NCI-H2196 treated with DMSO at 0.1 percent for 48 hours (cell line): ENCODE measurements around the gene MYBPH.

Source experiments
- DNase-seq: peaks from one replicate; lab custom pipeline; 2025; ENCODE audit not compliant: unreplicated experiment; lab: John Stamatoyannopoulos, UW

MYBPH gene

GRCh38 chr1:203200916-203201315 lies 25.3 kb upstream of the MYBPH start:
- no peak for DNase-seq

GRCh38 chr1:203199816-203200571 lies 24.4 kb upstream of the MYBPH start:
- DNase-seq: no peak

GRCh38 chr1:203199481-203199815 lies 23.8 kb upstream of the MYBPH start:
- DNase-seq: no peak

GRCh38 chr1:203199002-203199401 lies 23.4 kb upstream of the MYBPH start:
- DNase-seq: no peak

- DNase-seq: no peak
Observed at GRCh38 chr1:203197625-203198024, 22.0 kb upstream of the MYBPH start.

DNA sequence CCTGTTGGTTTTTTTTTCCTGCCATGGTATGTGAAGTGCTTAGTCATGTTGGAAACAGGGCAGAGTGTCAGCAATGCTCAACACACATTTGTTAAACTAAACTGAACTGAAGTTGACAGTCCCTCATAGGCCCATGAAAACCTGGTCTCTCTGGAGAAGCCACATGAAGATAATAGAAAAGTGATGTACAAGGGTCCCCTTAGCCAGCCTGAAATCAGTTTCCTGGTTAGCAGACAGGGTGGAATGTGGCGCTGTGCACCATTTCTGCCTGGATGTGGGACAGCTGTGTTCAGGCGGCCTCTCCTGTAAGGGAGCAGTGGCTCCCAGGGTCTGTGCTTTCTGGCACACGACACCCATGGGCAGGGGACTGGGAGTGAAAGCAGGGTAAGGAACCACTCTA lies 20.7 kb upstream of the MYBPH start:
- no peak for DNase-seq

DNA sequence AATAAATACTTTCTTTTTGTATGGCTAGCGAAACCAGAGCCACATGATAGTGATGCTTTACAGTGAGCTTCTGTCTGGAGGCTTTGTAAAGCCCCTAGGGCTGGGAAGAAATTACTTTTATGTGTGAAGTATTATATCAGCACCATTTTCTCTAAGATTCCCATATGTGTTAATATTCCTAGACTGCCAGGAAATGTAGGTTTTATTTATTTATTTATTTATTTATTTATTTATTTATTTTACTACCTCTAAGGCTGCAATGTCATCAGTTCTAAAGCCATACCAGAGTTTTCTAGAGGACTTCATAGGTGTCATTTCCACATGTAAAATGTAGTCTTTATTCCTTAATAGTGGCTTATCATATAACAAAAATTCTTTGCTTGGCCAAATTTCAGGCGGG lies 15.3 kb upstream of the MYBPH start:
- DNase-seq: no peak

DNA sequence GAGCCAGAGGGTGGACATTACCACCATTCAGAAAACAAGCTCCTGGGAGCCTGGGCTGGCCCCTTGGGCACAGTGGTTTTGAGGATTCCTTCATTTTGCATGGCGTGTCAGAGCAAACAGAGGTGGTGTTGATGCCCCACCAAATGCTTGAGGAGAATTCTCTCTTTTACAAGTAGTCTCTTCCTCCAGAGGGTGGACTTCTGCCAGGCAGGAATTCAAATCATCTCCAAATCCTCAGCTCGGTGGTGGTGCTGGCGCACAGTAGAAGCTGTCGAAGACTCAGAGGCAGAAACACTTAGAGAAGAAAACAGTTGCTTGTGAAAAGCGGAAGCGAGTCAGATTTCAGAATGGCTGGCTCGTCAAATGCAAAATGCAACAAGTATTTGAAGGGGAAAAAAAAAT lies 14.3 kb upstream of the MYBPH start:
- no peak for DNase-seq

DNA sequence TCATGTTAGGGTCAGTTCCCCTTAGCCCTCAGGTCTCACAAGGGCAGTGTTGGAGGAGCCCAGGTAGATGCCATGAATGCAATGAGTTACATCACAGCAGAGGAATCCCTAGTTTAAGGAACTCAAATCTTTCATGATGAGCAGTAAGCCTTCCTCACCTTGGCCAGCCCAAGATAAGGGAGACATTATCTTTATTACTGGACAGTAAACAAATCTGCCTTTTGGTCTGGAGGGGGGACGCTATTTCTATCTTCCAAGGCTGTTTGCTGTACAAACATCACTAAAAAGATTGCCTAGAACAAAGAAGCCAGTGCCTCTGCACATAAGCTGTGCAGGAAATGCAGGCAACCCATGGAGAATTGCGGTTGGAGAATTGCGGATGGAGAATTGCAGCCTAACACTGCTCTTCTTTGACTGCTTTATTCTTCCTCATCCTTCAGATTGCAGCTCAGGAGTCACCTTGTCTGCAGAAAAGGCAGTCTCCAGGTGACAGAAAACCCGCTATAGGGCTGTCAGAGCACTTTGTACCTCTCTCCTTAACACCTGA lies 13.1 kb upstream of the MYBPH start:
- DNase-seq: no peak

DNA sequence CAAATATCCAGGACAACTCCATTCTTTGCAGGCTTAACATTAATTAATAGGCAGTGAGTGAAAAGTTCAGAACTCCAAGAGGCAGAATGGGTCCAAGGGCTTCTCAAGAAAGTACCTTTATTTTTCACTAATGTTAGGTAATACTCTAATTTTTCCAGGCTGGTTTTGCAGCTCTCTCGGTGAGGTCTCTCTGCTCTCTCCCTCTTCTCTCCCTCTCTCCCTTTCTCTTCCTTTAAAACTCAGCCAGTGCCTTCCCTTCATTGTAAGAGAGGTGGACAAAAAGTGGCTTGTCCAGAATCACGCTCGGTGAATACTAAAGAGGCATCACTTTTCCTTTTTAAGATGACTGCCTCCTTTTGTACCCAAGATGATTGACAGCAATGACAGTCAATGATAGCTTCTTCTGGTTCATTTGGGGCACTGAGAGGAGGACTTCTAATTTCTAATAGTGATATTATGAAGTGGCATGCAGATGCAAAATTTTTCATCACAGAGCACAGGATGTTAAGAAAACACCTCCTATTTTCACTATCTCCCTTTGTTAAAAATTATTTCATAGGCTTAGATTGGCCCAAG lies 12.2 kb upstream of the MYBPH start:
- DNase-seq: no peak

GRCh38 chr1:203187304-203187685 lies 11.7 kb upstream of the MYBPH start:
- DNase-seq: no peak

DNA sequence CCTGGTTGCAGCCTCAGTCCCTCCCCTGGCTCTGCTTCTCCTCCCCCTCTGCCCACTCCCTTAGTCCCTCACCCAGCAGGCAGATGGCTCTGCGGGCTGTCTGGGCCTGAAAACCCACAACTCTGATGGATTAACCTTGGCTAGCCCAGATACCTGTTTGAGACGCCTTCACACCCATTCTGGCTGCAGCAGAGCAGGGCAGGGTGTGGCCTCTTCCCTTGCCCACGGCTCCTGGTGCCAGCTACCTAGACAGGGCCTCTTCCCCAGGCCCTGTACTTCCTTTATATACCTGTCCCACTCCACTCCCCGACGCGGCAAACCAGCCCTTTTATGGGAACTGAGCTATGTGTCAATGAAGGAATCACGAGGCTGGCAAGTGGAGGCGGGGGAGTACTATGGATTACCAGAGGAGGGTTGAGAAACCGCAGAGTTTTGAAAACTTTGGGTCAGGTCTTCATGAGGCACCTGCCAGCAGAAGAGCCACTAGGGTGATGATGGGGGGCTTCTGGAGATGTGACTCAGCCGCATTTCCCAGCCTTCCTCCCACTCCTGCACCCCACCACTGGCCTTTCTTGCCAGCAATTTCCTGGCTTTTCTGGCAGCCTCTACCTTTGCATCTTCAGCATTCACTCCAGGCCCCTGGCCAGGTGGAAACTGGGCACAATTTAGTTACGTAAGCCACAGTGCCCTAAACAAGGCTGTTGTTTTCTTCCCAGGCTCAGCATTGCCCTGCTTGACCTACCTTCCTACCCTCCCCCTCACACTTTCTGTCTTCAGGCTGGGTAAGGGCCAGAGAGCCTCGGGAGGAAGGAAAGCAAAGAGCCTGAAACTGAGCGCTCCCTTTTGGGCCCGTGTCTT lies 11.0 kb upstream of the MYBPH start, which contains the start of gene CHI3L1:
Gene CHI3L1 (minus strand): TSS at position 259 of the 858 bp plus-strand sequence. CDS start 81 bp downstream, at position 178.
- DNase-seq: no peak

DNA sequence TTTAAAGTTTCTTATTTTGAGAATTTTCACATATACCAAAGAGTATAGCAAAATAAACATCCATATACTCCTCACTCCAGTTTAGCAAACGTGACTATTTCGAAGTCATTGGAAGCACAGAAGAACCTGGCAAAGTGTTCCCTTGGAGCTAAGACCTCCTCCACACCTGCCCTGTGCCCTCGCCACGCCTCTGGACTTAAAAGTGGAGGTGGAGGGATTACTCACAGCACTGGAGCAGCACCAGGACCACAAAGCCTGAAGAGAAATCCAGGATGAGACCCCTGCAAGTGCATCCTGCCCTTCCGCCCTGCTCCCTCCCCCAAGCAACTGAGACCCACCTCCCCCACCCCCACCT lies 10.4 kb upstream of the MYBPH start:
- no peak for DNase-seq

DNA sequence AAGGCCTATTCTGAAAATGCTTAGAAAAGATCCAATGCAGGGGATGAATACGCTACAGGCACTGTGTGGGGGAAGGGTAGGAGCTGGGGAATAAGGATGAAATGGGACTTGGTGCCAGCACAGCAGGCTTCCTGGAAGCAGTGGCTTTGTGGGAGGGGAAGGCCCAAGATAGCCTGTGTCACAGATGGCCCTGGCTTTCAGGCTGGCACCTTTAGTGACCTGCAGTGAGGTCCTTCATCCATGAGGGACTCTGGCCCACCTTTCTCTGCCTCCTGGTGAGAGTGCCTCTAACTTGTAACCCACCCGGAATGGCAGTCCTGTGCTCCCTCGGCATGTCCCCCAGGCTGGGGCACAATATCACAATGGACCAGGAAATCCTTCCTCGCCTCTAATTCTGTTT lies 10.0 kb upstream of the MYBPH start:
- DNase-seq: no peak

DNA sequence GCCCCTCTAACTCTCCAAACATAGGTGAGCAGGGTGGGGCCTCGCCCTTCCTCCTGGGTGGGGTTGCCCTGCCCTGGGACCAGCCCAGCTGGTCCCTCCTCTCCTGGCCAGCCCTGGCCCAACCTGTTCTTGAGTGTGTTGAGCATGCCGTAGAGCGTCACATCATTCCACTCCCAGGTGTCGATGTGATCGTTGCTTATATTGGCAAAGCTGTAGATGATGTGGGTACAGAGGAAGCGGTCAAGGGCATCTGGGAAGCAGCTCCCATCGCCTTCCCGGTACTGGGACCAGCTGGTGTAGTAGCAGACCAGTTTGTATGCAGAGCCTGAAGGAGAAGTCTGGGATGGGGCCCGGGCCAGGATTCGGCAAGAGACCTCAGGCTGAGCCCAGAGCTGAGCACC lies 9.4 kb upstream of the MYBPH start:
- DNase-seq: no peak

DNA sequence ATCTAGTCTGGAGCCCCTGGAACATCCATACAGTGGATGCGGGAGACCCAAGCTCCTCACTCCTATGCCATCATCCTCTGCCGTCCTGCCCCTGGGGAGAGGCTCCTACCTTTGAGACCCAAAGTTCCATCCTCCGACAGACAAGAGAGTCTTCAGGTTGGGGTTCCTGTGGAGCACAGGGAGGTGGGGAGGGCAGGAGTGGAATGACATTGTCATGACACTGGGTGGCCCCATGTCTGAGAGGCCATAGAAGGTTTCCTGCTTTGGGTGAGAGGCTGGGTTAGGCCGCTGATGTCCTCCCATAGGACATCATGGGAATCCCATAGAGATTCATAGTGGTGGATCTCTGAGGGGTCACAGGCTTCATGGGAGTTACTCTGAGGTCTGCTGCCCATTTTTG lies 8.8 kb upstream of the MYBPH start:
- no peak for DNase-seq

GRCh38 chr1:203183828-203184227 lies 8.2 kb upstream of the MYBPH start:
- DNase-seq: no peak

- DNase-seq: no peak
Observed at GRCh38 chr1:203182387-203182953, 6.8 kb upstream of the MYBPH start.

DNA sequence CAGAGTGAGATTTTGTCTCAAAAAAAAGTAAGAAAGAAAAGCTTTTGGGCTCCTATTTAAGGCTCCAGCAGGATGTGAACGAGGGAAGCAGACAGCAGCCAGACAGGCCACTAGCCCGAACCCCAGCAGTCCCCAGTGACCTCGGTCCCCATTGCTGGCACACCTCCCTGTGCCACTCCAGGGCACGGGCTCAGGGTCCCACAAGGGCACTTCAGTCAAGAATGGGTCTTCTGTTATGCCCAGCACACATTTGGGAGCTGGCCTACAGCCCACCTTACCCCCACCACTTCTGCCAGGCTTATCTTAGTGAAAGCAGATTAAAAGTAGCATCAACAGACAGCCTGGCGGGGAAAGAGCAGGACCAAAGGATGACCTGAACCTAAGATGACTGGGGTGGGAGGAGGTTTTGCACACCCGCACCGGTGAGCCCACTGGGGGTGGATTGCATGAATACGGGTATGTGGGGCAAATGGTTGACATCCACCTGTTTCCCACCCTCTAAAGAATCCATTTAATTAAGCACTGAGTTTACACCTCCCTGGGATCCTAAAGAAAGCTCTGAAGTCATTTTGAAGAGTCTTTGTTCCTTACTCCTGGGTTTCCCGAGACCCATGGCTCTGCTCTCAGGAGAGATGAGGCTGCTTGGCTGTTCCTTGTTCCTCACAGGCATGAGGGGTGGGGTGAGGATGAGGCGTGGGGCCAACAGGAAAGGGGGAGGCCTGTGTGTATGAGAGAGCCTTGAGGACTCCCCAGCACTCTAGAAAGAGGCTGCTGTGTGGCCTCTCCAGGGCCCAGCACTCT lies 6.2 kb upstream of the MYBPH start:
- no peak for DNase-seq

GRCh38 chr1:203180611-203181330 lies 5.1 kb upstream of the MYBPH start:
- no peak for DNase-seq
